ENCODE data around the gene EBF3. TPM values are rescaled to one million over a fixed set of nuclear protein-coding genes. Genes with fewer than 3 reads are reported as not detected.
A peak's percentile ranks its signal among the peaks of the same experiment; 100 is the strongest.

Gene EBF3
- total RNA-seq, 1 donor from 2014 or later: 22.5 TPM

- no peak for DNase-seq
These were observed 75.9 kb downstream of the EBF3 start for GRCh38 chr10:129887986-129888783.

- DNase-seq: no peak
These were observed 76.6 kb downstream of the EBF3 start for GRCh38 chr10:129887381-129887905.

DNA sequence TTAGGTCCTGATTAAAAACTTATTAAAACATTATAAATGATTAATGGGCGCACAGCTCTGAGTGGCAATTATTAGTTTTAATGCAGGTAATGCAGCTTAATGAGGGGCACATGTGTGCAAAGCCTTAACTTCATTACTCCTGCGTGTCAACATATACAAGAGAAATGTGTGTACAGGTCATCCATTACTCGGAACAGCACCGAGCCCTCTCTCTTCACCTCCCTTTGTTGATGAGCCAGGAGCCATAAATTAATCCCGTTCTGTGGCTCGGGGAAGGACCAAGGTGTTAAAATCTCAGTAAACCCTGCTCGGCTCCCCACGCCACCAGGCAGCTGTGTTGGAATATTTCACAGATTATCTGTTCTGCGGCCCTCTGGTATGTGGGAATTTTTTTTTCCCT, 77.8 kb downstream of the EBF3 start:
- DNase-seq: no peak

GRCh38 chr10:129885526-129885925, 78.5 kb downstream of the EBF3 start:
- no peak for DNase-seq

DNA sequence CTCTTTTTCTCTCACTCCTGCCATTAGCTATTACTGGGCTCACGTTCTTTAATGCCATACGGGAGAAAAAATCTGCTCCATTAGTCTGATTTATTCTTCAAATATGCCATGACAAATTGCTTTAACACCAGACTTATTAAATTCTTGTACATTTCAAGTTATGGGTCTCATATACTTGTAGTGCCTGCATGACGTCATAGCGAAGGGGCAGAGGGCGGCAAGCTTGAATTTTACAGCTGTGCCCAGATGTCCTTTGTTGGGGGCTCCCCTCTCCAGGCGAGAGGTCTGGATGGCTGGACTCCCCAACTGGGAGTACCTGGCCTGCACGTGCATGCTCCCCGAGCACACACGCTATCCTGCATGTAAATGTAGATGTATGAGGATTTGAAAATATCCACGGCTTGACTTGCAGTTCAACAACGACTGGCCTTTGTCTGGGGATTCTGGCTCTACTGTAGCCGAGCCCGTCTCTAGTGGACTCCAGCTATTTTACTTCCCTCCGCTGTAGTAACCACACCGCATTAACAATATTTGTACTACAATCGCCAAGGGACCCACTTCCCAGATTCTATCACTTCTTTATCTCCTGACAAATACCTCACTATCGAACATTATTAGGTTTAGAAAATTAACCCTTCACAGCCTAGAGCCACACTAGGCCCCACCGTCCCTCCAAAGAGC, 79.5 kb downstream of the EBF3 start:
- no peak for DNase-seq

- no peak for DNase-seq
These were observed 80.3 kb downstream of the EBF3 start for GRCh38 chr10:129883626-129884397.

- no peak for DNase-seq
These were observed 81.0 kb downstream of the EBF3 start for GRCh38 chr10:129883029-129883428.

DNA sequence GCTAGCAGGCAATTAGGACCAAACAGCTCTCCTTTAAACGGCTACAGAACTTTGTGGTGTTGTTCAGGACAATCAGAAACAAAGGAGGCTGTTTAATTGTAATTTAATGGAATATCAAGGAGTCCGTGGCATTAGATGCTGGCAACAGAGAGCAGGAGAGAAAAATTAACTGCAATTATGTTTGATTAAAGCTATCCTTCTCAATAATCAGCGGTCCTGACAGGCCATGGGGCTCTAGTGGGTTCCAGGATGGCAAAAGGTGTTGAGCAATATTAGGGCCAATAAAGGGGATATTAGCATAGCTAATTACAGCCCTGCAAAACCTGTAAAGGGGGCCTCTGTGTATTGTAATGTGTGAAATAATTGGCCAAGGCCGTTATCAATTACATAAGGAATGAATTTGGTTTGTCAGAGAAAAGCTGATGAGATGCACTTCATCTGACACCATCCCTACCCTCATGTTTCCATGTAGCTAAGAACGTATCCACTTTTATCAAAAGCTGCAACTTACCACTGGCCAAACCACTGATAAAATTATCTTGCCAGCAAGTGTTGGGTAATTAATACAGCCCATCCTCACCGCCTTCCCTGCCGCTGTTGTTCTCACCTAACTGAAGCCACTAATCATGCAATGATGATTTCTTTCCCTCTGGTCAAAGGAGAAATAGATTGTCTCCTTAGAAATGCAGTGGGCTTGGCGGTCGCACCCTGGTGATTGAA, 81.6 kb downstream of the EBF3 start:
- no peak for DNase-seq

- no peak for DNase-seq
These were observed 82.4 kb downstream of the EBF3 start for GRCh38 chr10:129881641-129882040.

GRCh38 chr10:129880191-129880870, 83.7 kb downstream of the EBF3 start:
- no peak for DNase-seq

DNA sequence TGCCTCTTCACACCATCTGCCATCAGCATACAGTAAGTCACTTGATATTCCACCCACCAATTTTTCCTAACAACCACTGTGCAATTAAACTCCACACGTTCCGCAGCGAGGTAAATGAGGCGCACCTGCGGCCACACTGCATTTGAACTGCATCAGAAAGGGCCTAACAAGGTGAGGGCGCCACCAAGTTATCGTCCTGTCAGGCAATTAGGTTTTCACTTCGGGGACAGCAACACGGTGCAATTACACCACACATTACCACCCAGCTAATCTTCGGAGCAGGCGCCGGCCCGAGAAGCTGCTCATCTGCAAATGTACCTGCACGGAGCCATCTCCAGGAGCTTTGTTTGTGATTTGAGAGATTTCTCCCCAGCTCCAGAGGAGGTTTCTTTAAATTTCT, 84.4 kb downstream of the EBF3 start:
- no peak for DNase-seq

GRCh38 chr10:129878835-129879234, 85.2 kb downstream of the EBF3 start:
- no peak for DNase-seq

GRCh38 chr10:129877773-129878371, 86.2 kb downstream of the EBF3 start:
- DNase-seq: peak; percentile 62

- no peak for DNase-seq
These were observed 87.2 kb downstream of the EBF3 start for GRCh38 chr10:129876838-129877237.

DNA sequence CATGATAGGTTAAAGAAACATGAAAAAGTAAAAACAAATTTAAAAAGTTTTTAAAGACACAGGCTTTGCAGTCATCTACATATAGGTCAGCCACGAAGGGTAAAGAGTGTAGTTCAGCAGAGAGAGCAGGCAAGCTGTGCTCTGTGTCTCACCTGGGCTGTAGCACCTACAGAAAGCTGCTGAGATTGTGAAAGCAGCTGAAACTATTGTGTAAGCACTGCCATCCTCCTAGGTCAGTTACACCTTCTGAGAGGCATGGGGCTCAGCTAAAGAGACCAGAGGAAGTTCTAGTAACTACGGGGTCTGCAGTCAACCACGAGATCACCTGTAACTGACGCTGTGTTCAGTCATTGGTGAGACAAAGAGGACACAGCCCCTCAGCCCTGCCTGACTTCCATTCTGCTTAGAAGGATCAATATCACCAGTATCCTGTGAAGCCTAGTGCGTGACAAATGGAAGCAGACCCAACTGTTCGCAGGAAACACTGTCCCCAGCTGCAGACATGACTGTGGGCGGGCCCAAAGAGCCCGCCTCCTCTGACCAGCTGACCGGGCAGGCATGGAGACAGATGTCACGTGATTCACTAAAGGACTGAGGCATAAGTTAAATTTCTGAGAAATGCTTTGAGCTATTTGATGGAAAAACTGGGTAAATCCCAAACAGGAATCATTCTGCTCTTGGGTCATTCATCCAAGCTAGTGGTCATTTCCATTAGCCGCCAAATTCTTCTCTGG, 87.9 kb downstream of the EBF3 start:
- no peak for DNase-seq

GRCh38 chr10:129873351-129873750, 90.7 kb downstream of the EBF3 start:
- no peak for DNase-seq

- no peak for DNase-seq
These were observed 92.1 kb downstream of the EBF3 start for GRCh38 chr10:129871966-129872365.

DNA sequence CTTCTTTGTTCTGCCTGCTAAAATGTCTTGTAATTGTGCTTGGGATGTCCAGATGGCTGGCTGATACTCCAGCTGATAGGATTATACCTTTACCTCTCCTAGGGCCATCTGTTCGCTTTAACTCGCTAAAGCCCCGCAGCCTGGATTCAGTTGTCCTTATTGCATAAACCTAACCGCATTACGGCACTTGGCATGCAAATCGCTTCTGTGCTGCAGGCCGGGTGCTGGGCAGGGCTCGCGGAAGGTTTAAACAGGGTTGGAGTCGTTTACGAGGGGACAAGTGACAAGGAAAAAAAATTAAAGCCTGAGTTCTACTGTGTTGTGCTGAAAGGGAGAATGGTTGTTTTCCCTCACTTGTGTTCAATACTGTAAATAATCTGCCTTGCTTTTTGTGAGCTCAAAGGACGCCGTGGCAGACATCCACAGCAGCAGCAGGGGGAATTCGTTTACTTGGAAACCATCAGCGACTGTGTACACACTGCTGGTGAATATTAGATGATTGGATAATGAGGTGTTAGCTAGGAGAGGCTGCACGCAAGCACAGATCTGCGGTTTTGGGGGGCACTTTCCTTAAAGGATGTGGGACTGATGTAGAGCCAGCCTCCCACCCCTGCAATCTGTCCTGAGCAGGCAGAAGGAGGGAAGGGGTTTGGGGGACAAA, 93.0 kb downstream of the EBF3 start:
- no peak for DNase-seq

GRCh38 chr10:129870474-129870757, 93.7 kb downstream of the EBF3 start:
- no peak for DNase-seq
